ENCODE data around the gene ARHGEF11.
"Not testable (repeated sequence)": the region's sequence is repeated elsewhere in the genome, so short reads cannot be mapped to it uniquely, and the experiment has no call there.

The ARHGEF11 gene, protein sequence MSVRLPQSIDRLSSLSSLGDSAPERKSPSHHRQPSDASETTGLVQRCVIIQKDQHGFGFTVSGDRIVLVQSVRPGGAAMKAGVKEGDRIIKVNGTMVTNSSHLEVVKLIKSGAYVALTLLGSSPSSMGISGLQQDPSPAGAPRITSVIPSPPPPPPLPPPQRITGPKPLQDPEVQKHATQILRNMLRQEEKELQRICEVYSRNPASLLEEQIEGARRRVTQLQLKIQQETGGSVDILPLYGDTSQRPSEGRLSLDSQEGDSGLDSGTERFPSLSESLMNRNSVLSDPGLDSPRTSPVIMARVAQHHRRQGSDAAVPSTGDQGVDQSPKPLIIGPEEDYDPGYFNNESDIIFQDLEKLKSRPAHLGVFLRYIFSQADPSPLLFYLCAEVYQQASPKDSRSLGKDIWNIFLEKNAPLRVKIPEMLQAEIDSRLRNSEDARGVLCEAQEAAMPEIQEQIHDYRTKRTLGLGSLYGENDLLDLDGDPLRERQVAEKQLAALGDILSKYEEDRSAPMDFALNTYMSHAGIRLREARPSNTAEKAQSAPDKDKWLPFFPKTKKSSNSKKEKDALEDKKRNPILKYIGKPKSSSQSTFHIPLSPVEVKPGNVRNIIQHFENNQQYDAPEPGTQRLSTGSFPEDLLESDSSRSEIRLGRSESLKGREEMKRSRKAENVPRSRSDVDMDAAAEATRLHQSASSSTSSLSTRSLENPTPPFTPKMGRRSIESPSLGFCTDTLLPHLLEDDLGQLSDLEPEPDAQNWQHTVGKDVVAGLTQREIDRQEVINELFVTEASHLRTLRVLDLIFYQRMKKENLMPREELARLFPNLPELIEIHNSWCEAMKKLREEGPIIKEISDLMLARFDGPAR (N-terminal part only)

DNA sequence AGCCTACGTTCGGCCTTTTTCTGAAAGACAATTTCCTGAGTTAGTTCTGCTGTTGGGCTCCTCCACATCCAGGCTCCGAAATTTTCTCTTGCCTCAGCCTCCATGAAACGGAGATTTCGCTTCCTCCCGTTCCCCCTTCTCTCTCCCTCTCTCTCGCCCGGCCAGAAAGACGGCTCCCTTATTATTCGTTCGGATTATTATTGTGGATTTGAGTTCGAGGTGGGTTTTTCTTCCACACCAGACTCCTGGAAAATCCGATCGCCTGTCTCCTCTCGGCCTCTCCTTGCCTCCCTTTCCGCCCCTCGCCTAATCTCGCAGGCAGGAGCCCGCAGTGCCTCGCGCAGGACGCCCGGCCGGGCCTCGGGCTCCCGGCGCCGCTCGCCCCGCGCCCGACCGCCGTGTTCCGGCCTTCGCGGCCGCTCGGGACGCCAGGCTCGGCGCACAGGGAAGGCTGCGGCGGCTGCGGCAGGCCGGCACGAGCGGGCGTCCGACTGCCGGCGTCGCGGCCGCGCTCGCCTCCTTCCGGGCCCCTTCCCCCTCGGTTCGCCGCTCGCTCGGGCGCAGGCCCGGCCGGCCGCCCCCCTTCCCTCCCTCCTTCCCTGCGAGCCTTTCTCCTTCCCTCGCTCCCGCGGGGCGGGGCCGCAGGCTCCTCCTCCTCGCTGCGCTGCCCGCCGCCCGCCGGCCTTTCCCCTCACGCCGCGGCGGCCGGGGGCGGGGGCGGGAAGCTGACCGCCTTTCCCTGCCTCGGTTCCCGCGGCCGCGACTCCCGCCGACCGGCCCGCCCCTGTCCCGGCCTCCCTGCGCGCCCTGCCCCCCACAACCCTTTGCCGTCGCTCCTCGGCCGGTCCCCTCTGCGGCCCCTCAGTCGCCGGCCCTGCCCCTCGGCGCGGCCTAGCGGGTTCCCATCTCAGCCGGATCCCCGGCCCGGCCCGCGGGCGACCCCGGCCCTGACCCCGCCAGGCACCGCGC, at the start of gene ARHGEF11:
Gene ARHGEF11 (minus strand): TSS at position 493 of the 969 bp plus-strand sequence. CDS start 1,412 bp downstream, outside the sequence.
- peak; percentile 86 for DNase-seq

DNA sequence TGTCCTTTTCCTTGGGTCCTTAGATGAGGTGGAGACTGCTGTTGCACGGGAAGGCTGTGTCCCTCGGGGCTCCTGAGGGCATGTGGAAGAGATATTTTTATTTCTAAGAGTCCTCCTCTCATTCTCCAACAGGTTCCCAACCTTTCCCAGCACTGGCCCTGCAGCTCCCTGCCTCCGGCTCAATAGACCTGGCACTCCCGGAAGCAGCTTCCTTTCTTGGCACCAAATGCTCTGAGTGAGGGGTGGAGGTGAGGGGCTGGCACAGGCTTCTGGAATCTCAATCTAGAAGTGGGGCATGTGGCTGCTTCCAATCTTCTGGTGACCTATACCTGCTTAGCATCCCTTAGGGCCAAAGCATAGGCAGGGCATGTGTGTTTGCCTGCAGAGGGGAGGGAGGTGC, 49.5 kb upstream of the ARHGEF11 start:
- no peak for DNase-seq

DNA sequence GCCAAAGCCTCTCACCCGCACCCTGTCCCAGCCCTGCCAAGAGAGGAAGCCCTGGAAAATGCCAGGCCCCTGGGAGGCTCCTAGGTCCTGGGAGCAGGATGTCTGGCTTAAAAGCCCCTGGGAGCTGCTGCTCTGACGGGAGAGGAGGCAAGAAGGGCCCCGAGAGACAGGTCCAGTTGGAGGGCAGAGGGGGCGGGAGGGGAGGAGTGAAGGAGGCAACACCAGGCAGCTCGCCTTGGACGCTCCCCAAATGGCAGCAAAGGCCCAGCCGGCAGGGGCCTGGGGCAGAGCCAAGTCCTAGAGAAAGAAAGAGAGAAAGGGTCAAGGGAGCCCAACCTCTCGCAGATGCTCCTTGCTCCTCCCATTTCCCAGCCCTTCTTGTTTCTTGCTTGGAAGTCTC, 47.3 kb upstream of the ARHGEF11 start:
- DNase-seq = no peak

DNA sequence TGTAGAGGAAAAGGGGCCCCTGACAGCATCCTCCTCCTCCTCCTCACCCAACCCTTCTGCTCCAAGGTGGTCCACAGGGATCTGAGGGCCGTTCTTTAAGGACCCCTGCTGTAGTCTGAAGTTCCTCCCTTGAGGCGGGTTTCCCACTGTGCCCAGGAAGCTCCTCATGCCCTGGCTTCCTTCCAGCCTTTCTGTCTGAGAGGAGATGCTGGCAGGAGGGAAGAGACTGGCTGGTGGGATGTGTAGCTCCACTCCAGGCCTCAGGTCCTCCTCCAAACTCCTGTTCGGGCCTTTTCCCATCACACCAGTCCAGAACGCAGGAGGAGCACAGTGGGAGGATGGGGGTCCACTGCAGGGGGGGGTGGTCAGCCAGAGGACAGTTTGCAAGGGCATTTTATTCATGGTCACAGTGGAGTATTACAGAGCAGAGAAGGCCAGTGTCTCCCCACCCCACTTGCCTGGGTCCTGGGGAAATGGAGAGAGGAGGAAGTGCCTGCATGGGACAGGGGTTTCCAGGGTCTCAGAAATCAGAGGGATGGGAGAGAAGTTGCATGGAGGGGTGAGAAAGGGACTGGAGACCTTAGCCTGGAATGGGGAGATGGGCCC, 46.2 kb upstream of the ARHGEF11 start:
- DNase-seq = no peak

DNA sequence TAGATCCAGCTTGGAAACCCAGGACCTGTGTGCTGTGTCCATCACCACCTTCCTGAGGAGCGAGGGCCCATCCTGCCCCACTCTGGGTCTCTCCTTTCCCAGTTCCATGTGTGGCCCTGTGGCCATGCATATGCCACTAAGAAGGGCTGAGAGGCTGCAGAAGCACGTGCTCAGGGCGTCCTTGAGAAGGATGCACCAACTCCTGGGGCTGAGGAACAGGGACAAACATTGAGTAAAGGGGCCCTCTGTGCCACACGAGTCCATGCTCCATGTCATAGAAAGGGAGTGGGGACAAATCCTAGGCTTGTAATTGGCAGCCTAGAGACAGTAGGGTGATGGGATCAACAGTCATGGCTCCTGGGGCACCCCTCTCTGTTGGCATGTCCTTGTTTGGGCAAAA, 45.6 kb upstream of the ARHGEF11 start:
- DNase-seq = no peak

DNA sequence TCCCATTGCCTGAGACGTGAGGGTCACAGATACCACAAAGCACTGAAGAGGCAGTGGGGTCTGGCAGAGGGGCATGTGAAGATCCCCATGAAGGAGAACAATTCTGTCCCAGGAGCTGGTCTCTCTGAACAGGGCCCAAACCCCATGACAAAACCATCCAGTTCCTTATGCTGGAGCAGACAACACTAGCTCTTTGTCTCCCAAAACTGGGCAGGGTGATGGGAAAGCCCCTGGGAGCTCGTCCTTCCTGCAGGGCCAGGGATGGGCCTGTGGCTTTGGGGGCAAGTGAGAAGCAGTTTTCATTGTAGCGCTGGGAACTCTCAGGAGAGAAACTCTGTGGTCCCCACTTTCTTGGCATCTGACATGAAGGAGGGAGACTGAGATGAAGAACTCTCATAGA, 45.2 kb upstream of the ARHGEF11 start:
- DNase-seq = no peak

DNA sequence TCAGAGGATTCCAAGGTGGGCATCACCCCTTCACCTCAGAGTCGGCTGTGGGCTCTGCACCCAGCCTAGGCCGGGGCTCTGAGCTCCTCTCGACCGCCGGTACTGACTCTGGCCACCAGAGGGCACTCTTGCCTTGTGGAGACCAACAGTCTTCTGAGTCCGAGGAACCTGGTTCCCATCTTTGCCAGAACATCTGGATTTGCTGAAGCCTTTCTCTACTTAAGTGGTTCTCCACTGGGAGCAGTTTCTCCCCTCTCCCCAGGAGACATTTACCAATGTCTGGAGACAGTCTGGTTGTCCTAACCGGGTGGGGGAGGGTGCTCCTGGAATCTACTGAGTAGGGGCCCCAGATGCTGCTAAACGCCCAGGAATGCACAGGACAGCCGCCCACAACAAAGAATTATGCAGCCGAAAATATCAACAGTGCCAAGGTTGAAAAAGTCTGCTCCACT, 44.7 kb upstream of the ARHGEF11 start:
- DNase-seq = peak; percentile 56

DNA sequence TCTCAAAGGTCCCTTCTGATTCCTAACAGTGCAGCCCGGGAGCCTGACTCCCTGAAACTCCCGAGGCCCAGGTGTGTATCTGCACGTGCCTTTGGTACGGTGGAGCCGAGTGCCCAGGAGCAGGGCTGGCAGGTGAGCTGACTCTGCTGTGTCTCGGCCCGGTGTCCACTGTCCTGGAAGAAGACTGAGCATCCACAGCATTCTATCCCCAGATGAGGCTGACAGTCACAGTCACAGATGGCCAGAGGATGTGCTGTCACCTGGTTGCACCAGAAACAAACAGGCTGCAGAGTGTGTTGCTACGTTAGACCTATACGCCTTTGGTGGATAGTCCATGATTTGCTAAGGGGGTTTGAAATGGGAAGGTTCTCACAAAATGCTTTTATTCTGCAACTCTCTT, 44.2 kb upstream of the ARHGEF11 start:
- DNase-seq = no peak

DNA sequence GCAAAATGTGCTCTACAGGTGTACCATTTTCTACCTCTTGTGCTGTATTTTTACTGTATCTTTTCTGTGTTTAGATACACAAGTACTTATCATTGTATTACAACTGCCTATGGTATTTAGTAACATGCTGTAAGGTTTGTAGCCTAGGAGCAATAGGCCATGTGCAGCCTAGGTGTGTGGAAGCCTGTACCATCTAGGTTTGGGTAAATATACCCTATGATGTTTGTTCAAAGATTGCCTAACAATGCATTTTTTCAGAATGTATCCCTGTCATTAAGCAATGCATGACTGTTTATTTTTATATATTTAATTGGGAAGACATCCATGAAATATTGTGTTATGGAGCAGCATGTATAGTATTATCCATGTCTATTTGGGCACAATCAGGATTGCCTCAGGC, 43.1 kb upstream of the ARHGEF11 start:
- DNase-seq = no peak

DNA sequence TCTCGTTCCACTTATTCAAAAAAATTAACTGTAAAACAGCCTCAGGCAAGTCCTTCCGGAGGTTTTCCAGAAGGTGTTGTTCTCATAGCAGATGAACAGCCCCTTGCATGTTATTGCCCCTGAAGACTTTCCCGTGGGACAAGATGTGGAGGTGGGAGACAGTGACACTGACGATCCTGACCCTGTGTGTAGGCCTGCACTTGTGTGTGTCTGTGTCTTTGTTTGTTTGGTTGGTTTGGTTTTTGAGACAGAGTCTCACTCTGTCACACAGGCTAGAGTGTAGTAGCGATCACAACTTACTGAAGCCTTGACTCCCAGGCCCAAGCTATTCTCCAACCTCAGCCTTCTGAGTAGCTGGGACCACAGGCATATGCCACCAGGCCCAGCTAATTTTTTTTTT, 41.5 kb upstream of the ARHGEF11 start:
- DNase-seq = no peak

DNA sequence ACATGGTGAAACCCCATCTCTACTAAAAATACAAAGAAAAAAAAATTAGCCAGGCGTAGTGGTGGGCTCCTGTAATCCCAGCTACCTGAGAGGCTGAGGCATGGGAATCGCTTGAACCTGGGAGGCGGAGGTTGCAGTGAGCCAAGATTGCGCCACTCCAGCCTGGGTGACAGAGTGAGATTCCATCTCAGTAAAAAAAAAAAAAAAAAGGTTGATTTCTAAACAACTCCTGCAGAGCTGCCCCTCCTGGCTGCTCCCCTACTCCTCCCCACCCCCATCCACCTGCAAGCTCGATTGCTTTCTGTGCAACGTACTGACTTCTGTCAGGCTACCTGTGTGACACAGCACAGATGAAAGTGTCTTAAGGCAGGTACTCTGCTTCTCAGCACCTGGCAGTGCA, 40.8 kb upstream of the ARHGEF11 start:
- no peak for DNase-seq

DNA sequence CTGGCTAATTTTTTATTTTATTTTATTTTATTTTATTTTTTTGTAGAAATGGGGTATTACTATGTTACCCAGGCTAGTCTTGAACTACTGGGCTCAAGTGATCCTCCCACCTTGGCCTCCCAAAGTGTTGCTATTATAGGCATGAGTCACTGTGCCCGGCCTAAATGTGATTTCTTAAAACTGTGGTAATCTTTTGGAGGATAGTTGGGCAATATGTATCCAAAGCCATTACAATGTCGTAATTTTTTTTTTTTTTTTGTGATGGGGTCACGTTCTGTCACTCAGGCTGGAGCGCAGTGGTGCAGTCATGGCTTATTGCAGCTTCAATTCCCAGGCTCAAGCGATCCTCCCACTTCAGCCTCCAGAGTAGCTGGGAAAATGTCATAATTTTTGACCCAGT, 39.9 kb upstream of the ARHGEF11 start:
- peak; percentile 51 for DNase-seq

DNA sequence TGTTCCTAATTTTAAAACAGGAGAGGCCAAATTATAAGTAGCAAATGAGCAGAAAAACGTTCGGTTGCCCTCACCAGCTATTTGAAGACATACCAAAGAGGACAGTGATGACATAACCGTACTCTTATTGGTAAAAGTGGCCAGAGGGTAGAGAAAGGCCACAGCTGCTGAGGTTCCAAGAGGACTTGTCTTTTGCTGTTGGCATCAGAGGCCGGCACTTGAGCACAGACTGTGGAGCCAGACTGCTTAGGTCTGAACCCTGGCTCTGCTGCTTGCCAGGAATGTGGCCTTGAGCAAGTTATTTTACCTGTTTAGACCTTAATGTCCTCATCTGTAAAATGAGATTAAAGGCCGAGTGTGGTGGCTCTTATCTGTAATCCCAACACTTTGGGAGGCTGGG, 39.2 kb upstream of the ARHGEF11 start:
- no peak for DNase-seq

DNA sequence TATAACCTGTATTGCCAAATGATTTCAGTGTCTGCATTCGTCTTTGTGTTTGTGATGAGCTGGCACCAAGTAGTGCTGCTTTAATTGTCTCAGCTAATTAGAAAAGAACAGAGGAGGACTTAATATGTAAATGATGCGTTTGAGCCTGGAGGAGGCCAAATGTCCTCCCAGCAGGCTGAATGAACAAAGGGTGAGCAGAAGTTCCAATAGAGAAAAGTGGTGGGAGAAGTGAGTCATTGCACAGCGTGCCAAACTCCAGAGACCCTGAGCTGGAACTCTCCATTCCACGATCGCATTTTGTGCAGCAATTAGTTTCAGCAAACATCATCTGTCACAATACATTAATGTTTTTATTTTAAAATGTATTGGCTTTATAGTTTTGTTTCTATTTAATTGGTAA, 36.2 kb upstream of the ARHGEF11 start:
- DNase-seq = no peak

DNA sequence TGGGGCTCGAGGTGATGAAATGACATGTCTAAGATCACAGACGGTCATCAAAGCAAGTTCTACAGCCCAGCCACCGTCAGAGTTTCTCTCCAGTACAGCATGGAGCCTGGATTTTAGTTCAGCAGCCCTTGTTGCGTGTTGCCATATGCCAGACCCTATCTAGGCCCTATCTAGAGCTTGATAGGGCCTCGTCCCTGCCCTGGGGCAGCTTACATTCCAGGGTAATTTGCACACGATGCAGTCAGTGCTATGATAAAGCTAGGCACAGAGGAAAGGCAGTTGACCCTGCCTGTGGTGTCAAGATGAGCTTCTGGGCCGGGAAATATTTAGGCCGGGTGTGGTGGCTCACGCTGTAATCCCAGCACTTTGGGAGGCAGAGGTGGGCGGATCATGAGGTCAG, 35.2 kb upstream of the ARHGEF11 start:
- no peak for DNase-seq

DNA sequence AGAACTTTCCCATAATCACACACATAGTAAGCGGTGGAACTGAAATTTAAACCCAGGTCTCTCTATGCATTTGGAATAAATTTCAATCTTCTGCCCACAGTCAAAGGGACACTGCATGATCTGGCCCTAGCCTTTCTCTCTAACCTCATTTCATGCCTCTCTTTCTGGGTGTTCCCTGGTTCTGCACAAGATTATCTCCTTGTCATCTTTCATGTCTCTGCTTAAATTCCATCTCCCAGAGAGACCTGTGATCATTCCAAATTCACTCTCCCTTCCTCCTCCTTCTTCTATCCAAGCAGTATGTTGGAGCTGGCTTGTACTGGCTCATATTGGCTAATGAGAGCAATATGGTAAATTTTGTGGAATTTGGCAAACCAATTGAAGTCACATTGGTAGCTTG, 31.9 kb upstream of the ARHGEF11 start:
- no peak for DNase-seq

DNA sequence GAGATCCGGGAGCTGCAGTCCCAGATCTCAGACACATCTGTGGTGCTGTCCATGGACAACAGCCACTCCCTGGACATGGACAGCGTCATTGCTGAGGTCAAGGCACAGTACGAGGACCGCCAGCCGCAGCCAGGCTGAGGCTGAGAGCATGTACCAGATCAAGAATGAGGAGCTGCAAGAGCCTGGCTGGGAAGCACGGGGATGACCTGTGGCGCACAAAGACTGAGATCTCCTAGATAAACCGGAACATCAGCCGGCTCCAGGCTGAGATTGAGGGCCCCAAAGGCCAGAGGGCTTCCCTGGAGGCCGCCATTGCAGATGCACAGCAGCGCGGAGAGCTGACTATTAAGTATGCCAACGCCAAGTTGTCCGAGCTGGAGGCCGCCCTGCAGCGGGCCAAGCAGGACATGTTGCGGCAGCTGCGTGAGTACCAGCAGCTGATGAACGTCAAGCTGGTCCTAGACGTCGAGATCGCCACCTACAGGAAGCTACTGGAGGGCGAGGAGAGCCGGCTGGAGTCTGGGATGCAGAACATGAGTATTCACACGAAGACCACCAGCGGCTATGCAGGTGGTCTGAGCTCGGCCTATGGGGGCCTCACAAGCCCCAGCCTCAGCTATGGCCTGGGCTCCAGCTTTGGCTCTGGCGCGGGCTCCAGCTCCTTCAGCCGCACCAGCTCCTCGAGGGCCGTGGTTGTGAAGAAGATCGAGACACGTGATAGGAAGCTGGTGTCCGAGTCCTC, 28.6 kb upstream of the ARHGEF11 start:
- peak; percentile 21 for DNase-seq

DNA sequence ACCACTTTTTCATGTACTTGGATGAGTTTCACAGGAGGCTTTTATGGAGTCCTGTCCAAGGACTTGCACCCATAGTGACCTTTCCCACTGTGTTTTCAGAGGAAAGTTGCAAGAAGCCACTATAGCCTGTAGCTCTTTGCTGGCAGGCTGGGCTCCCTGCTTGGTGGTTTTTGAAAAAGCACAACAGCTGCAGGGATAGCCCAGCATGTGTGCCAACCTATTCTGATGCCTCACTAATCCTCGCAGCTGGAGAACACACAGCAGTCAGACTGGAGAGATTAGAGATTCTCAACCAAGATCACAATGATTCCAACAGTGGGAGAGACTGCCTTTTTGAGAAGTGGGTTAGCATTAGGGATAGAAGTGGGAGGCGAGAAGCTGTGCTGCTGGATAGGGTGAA, 24.1 kb upstream of the ARHGEF11 start:
- DNase-seq = no peak

DNA sequence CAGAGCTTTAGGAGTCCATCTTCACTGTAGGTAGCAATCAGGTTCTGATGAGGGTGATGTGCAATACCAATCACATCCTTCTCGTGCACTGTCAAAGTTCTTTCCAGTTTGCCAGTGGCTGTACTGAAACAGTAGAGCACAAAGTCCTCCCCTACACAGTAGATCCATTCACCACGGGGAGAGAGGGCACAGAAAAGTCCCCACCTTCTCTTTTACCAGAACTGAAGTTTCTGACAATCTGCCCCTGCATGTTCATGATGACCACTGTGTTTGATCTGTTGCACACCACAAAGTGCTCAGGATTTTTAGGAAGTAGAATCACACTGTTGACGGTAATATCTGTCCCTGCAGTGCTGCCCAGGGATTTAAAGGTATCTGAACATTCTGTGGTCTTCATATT, 13.7 kb upstream of the ARHGEF11 start:
- DNase-seq = not testable (repeated sequence)

DNA sequence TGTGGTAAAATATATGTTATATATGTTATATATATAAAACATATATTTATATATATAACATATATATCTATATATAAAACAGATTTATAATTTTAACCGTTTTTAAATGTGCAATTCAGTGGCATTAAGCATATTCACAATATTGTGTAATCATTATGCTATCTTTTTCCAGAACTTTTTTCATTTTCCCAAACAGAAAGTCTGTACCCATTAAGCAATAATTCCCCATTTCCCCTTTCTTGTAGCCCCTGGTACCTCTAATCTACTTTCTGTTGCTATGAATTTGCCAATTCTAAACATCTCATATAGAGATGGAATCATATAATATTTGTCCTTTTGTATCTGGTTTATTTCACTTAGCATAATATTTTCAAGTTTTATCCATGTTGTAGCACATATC, 10.7 kb upstream of the ARHGEF11 start:
- no peak for DNase-seq

DNA sequence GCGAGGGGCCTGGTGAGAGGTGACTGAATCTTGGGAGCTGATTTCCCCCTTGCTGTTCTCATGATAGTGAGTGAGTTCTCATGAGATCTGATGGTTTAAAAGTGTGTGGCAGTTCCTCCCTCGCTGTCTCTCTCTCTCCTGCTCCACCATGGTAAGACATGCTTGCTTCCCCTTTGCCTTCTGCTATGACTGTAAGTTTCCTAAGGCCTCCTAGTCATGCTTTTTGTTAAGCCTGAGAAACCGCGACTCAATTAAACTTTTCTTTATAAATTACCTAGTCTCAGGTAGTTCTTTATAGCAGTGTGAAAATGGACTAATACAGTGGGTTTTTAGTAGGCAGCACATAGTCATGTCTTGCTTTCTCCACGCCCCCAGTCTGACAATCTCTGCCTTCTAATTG, 10.2 kb upstream of the ARHGEF11 start:
- not testable (repeated sequence) for DNase-seq

DNA sequence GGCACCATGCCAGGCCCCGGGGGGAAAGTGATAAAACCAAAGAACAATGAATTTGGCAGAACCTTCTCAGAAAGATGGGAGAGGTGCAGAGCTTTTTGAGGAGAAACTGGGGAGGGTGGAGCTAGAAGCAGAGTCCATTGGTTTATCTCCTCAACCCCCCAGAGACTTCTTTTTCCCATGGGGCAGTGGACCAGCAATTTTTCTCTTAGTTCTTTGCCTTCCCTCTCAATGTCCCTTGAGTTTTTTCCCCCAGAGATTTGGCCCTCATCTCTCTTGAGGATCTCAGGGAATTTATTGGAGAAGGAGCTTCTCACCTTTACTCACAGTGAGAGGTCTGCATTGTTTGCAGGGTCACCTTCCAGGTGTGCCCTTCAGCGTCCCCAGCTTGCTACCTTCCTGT, 5.3 kb upstream of the ARHGEF11 start:
- DNase-seq = no peak

All from NCI-H226 (cell line).